ENCODE measurements around the gene FAM98B. TPM values are rescaled to one million over a fixed set of nuclear protein-coding genes. Genes with fewer than 3 reads are reported as not detected.

Gene FAM98B
- total and polyA plus RNA-seq, 2 of the 13 experiments (the other 11 are each of a cell fraction or from before 2014, with no cell fraction given): 3.7 to 4.7 TPM

DNA sequence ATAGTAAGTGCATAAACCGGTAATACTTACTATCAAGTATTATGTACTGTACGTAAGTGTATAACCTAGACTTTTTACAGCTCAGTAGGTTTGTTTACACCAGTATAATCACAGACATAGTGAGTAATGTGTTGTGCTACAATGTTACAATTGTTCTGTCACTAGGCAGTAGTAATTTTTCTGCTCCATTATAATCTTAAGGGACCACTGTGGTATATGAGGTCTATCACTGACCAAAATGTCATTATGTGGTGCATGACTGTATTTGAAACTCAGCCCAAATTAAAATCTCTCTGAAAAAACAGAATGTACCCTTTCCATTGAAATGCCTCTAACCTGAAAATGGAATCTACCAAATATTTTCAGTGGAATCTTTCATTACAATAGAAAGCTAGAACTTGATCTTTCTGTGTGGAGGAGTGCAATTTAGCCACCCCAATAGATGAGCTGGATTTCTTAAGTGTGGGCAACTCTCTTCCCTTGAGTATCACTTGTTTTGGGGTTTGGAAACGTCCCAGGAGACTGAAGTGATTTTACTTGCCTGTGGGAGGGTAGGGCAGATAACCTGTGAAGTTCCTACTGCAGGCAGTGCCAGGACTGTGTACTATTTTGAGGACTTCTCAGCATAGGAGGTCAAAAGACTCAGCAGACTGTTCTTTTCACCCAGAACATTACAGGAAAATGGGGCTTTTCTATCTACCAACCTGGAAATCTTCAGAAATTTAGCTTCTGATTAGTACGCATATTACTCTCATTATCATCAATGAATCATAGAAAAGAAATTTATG, 50.9 kb downstream of the FAM98B start:
- Histone ChIP-seq H3K9ac (ENCODE audit: insufficient read depth, low read depth, low read length) (no peak overlapping the region), H4K20me1 (ENCODE audit: insufficient read depth, low read length) (no peaks in the 10 kb centered on the region), H3K4me1 (ENCODE audit: insufficient read depth, low read length) (no peaks in the 10 kb centered on the region), H3K4me3 (replicated peaks in 1 of 3; ENCODE audit: insufficient read depth in 1 of 3, low read depth in 2 of 3, low read length in 3 of 3) (no peak overlapping the region), H3K9me3 (ENCODE audit: low read length) (no peaks in the 10 kb centered on the region), H3K36me3 (replicated peaks in 1 of 2; ENCODE audit: control insufficient read depth in 1 of 2, insufficient read depth in 2 of 2, low read length in 2 of 2) (no peaks in the 10 kb centered on the region), H2AFZ (ENCODE audit: low read length) (no peak overlapping the region), H3K4me2 (ENCODE audit: low read depth, low read length) (no peak overlapping the region), H3K27ac (ENCODE audit: extremely low read length, insufficient read depth, low read length) (no peak overlapping the region), H3K27me3 (ENCODE audit: control insufficient read depth in 1 of 2, insufficient read depth in 2 of 2, low read length in 2 of 2) (no peaks in the 10 kb centered on the region), H3K79me2 (ENCODE audit: insufficient read depth, low read length) (no peaks in the 10 kb centered on the region)
- BruUV-seq (replicated peaks): no TSS peak
- WGBS (ENCODE audit: low lambda C conversion rate): 81% methylated on average over 4 of the region's 4 CpGs
- ATAC-seq (no peak), DNase-seq (ENCODE audit: low spot score) (no peak), FAIRE-seq (no peak)
- intact Hi-C loops (cut with micrococcal nuclease; ENCODE audit: unreplicated experiment): no loop called here
- TF ChIP-seq ZNF432 (CRISPR knock-in tag; IDR thresholded peaks at IDR 0.05; ENCODE audit: borderline replicate concordance) (no peak), FOXA1 (IDR thresholded peaks at IDR 0.05) (no peak), FOXA1 (CRISPR knock-in tag; IDR thresholded peaks at IDR 0.05) (no peak), FOXO4 (CRISPR knock-in tag; conservative IDR thresholded peaks at IDR 0.05) (no peak), DRAP1 (CRISPR knock-in tag; IDR thresholded peaks at IDR 0.05) (no peak), ZNF660 (CRISPR knock-in tag; IDR thresholded peaks at IDR 0.05; ENCODE audit: borderline replicate concordance, low read depth) (no peak), TAF15 (IDR thresholded peaks at IDR 0.05; ENCODE audit: low read depth, low read length, poor library complexity, severe bottlenecking) (no peak), ZNF614 (CRISPR knock-in tag; IDR thresholded peaks at IDR 0.05; ENCODE audit: borderline replicate concordance) (no peak)
- TF ChIP-seq, protein P1, sequence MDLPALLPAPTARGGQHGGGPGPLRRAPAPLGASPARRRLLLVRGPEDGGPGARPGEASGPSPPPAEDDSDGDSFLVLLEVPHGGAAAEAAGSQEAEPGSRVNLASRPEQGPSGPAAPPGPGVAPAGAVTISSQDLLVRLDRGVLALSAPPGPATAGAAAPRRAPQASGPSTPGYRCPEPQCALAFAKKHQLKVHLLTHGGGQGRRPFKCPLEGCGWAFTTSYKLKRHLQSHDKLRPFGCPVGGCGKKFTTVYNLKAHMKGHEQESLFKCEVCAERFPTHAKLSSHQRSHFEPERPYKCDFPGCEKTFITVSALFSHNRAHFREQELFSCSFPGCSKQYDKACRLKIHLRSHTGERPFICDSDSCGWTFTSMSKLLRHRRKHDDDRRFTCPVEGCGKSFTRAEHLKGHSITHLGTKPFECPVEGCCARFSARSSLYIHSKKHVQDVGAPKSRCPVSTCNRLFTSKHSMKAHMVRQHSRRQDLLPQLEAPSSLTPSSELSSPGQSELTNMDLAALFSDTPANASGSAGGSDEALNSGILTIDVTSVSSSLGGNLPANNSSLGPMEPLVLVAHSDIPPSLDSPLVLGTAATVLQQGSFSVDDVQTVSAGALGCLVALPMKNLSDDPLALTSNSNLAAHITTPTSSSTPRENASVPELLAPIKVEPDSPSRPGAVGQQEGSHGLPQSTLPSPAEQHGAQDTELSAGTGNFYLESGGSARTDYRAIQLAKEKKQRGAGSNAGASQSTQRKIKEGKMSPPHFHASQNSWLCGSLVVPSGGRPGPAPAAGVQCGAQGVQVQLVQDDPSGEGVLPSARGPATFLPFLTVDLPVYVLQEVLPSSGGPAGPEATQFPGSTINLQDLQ (CRISPR knock-in tag; IDR thresholded peaks at IDR 0.05): no peak
- TF ChIP-seq, protein P2, sequence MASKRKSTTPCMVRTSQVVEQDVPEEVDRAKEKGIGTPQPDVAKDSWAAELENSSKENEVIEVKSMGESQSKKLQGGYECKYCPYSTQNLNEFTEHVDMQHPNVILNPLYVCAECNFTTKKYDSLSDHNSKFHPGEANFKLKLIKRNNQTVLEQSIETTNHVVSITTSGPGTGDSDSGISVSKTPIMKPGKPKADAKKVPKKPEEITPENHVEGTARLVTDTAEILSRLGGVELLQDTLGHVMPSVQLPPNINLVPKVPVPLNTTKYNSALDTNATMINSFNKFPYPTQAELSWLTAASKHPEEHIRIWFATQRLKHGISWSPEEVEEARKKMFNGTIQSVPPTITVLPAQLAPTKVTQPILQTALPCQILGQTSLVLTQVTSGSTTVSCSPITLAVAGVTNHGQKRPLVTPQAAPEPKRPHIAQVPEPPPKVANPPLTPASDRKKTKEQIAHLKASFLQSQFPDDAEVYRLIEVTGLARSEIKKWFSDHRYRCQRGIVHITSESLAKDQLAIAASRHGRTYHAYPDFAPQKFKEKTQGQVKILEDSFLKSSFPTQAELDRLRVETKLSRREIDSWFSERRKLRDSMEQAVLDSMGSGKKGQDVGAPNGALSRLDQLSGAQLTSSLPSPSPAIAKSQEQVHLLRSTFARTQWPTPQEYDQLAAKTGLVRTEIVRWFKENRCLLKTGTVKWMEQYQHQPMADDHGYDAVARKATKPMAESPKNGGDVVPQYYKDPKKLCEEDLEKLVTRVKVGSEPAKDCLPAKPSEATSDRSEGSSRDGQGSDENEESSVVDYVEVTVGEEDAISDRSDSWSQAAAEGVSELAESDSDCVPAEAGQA (IDR thresholded peaks at IDR 0.05; ENCODE audit: low read depth): no peak
- TF ChIP-seq, protein P2 (CRISPR knock-in tag; IDR thresholded peaks at IDR 0.05; ENCODE audit: borderline replicate concordance): no peak
- POLR2A ChIA-PET: no interaction called here
- in situ Hi-C loops (cut with HindIII; ENCODE audit: extremely low pct_ligation_motif_present, low pct_unique_long_range_greater_than_20kb): no loop called here
- CTCF ChIA-PET (ENCODE audit: low intra/inter-chr PET ratio, low total read pairs): no interaction called here
